ACHN (cell line): ENCODE data around the gene ADRB2.
"Not testable (repeated sequence)": the region's sequence is repeated elsewhere in the genome, so short reads cannot be mapped to it uniquely, and the experiment has no call there.

Experiments
- DNase-seq: peaks from one replicate; pipeline ENCODE4 v3.0.0-alpha.2; 2015
- in situ Hi-C: cut with HindIII; loops from 2 replicates; pipeline ENCODE4 v1.10.0; 2017; ENCODE audit warnings: low sequenced_read_pairs, low pct_ligation_motif_present, low pct_unique_long_range_greater_than_20kb

ADRB2 gene

GRCh38 chr5:148801682-148802276 lies 24.6 kb upstream of the ADRB2 start:
- DNase-seq: no peak
- in situ Hi-C loops: no loop called here

- DNase-seq, in situ Hi-C loops: not testable (repeated sequence)
These were observed 23.0 kb upstream of the ADRB2 start for GRCh38 chr5:148803451-148803850.

- DNase-seq: no peak
- in situ Hi-C loops: no loop called here
These were observed 22.0 kb upstream of the ADRB2 start for GRCh38 chr5:148804393-148804792.

GRCh38 chr5:148805326-148806290 lies 20.8 kb upstream of the ADRB2 start:
- DNase-seq: peak; percentile 63
- in situ Hi-C loops: no loop called here

GRCh38 chr5:148806520-148806931 lies 19.9 kb upstream of the ADRB2 start:
- DNase-seq: no peak
- in situ Hi-C loops: no loop called here

- DNase-seq: no peak
- in situ Hi-C loops: no loop called here
These were observed 18.6 kb upstream of the ADRB2 start for GRCh38 chr5:148807851-148808250.

- no peak for DNase-seq
- in situ Hi-C loops: no loop called here
These were observed 17.4 kb upstream of the ADRB2 start for GRCh38 chr5:148808864-148809642.

- no peak for DNase-seq
- in situ Hi-C loops: no loop called here
These were observed 16.5 kb upstream of the ADRB2 start for GRCh38 chr5:148809781-148810524.

- DNase-seq: no peak
- in situ Hi-C loops: no loop called here
These were observed 15.6 kb upstream of the ADRB2 start for GRCh38 chr5:148810823-148811222.

GRCh38 chr5:148811756-148812155 lies 14.7 kb upstream of the ADRB2 start:
- no peak for DNase-seq
- in situ Hi-C loops: no loop called here

- no peak for DNase-seq
- in situ Hi-C loops: no loop called here
These were observed 11.3 kb upstream of the ADRB2 start for GRCh38 chr5:148815086-148815485.

GRCh38 chr5:148815578-148815977 lies 10.8 kb upstream of the ADRB2 start:
- DNase-seq: no peak
- in situ Hi-C loops: no loop called here

GRCh38 chr5:148816357-148816756 lies 10.1 kb upstream of the ADRB2 start:
- in situ Hi-C loops: no loop called here
- DNase-seq: no peak

- in situ Hi-C loops: no loop called here
- DNase-seq: no peak
These were observed 9.6 kb upstream of the ADRB2 start for GRCh38 chr5:148816782-148817181.

GRCh38 chr5:148817606-148818005 lies 8.8 kb upstream of the ADRB2 start:
- in situ Hi-C loops: no loop called here

GRCh38 chr5:148820461-148821395 lies 5.7 kb upstream of the ADRB2 start:
- DNase-seq: peak; percentile 52
- in situ Hi-C loops: no loop called here

More at GRCh38 chr5:148817606-148818005, 8.8 kb upstream of the ADRB2 start:
- DNase-seq: no peak

GRCh38 chr5:148823871-148824270 lies 2.5 kb upstream of the ADRB2 start:
- in situ Hi-C loops: no loop called here
- DNase-seq: no peak

- in situ Hi-C loops: no loop called here
- peak; percentile 52 for DNase-seq
These were observed 727 bp upstream of the ADRB2 start for GRCh38 chr5:148825716-148826052.
